ENCODE data around the gene NGEF. TPM values are rescaled to one million over a fixed set of nuclear protein-coding genes. Genes with fewer than 3 reads are reported as not detected.

The NGEF gene
- total RNA-seq, 1 donor from 2014 or later = 1.2 TPM

- no peak for DNase-seq (ENCODE audit: low spot score)
Measured at GRCh38 chr2:233044974-233045605, 32.0 kb upstream of the NGEF start.

DNA sequence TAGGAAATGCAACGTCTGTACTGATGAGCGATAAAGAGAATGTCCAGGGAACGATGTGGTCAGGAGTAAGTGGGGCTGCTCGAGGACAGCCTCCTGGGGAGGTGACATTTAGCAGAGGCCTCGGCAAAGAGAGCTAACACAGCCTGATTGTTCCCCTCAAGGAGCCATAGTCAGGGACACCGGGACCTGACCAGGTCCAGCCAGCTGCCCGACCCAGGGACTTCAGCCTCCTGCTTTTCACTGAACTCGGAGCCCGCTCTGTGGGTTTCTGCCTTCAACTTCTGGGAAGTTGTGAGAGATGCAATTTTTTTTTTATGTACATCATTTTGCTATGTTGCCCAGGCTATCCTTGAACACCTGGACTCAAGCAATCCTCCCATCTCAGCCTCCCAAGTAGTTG, 29.5 kb upstream of the NGEF start:
- no peak for DNase-seq (ENCODE audit: low spot score)

DNA sequence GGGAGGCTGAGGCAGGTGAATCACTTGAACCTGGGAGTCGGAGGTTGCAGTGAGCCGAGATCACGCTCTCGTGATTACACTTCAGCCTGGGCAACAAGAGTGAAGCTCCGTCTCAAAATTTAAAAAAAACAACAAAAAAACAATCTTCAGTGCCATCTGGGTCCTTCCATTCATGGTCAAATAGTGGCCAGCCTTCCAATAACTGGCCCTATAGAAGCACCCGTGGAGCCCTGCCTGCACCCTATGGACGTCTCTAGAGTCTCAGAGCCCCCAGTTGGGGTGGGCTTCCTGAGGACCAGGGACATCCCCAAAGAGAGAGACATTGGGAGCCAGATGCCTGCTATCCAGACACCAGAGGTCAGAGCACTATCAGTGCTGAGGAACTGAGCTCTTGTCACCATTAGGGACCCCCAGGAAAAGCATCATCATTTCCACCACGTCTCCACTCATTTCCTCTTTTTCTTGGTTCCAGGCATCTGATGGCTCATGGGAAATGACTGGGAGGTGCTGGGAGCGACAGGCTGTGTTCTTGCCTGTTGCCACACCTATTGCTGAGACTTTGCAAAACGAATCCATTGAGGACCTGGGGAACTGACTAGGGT, 28.8 kb upstream of the NGEF start:
- no peak for DNase-seq (ENCODE audit: low spot score)

- DNase-seq (ENCODE audit: low spot score) = no peak
Measured at GRCh38 chr2:233040571-233040970, 27.5 kb upstream of the NGEF start.

DNA sequence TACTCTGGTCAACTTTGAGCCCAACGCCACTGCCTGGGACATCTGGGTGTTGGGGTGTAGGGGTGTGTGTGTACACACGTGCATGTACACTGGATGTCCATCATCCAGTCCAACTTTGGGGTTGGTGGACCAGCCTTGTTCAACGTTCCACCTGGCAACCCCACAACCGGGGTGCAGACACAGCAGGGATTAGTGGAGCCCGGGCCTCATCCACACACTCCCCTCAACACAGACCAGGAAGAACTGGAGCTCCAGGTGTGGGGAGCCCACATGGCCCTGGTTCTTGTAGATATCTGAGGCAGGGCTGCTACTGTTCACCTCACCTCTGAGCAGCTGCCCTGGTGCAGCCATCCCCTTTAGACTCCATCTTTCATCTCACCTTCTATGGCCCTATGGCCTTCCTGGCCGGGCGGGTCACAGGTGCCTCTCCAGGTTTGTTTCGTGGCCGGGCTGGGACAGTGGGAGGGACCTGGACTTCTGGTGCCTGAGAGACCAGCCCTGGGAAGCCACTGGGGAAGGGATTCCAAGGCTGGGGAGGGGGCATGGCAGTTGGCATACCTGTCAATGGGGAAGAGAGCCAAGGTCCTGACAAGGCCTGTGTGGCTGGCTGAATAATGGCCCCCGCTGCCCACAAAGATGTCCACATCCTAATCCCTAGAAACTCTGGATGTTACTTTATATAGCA, 26.9 kb upstream of the NGEF start:
- DNase-seq (ENCODE audit: low spot score) = no peak

GRCh38 chr2:233039212-233039845, 26.3 kb upstream of the NGEF start:
- no peak for DNase-seq (ENCODE audit: low spot score)

DNA sequence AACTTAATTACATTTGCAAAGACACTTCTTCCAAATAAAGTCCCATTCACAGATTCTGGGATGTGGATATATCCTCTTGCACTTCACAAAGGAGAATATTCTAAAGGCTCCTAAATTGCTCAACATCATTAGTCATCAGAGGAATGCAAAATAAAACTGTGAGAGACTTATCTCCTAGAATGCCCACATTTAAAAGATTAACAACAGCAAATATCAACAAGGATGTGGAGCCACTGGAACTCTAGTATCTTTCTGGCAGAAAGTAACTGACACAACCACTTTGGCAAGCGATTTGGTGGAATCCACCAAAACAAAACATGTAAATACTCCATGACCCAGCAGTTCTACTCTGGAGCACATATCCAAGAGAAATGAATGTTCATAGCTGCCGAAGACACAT, 24.0 kb upstream of the NGEF start:
- DNase-seq (ENCODE audit: low spot score) = no peak

DNA sequence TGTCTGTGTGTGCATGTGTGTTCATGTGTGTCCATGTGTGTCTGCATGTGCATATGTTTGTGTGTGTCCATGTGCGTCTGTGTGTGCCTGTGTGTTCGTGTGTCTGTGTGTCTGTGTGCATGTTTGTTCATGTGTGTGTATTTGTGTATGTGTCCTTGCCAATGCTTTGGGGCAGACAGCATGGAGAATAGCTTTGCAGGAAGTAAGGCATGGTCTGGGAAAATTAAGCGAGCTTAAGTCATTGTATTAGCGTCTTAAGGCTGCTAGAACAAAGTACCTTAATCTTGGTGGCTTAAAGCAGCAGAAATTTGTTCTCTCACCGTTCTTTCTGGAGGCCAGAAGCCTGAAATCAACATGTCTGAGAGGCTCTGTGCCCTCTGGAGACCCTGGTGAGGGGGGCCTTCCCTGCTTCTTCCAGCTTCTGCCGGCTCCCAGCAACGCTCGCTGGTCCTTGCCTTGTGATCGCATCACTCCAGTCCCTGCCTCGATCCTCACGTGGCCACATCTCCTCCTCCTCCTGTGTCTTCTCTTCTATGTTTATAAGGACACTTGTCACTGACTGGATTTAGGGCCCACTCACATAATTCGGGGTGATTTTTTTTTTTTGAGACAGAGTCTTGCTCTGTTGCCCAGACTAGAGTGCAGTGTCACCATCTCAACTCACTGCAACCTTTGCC, 23.2 kb upstream of the NGEF start:
- no peak for DNase-seq (ENCODE audit: low spot score)

DNA sequence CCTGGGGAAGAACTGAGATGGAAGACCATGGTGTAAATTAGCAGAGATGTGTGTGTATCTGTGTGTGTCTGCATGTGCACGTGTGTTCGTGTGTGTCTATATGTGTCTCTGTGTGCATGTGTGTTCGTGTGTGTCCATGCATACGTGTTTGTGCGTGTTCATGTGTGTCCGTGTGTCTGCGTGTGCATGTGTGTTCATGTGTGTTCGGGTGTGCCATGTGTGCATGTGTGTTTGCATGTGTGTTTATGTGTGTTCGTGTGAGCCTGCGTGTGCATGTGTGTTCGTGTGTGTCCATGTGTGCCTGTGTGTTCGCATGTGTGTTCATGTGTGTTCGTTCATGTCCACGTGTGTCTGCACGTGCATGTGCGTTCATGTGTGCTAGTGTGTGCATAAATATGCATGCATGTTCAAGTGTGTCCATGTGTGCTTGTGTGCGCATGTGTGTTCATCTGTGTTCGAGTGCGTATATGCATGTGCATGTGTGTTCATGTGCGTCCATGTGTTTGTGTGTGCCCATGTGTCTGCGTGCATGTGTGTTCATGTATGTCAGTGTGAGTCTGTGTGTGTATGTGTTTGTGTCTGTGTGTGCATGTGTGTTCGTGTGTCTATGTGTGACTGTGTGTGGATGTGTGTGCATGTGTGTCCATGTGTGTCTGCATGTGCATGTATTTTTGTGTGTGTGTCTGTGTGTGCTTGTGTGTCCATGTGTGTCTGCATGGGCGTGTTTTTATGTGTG, 22.5 kb upstream of the NGEF start:
- no peak for DNase-seq (ENCODE audit: low spot score)

DNA sequence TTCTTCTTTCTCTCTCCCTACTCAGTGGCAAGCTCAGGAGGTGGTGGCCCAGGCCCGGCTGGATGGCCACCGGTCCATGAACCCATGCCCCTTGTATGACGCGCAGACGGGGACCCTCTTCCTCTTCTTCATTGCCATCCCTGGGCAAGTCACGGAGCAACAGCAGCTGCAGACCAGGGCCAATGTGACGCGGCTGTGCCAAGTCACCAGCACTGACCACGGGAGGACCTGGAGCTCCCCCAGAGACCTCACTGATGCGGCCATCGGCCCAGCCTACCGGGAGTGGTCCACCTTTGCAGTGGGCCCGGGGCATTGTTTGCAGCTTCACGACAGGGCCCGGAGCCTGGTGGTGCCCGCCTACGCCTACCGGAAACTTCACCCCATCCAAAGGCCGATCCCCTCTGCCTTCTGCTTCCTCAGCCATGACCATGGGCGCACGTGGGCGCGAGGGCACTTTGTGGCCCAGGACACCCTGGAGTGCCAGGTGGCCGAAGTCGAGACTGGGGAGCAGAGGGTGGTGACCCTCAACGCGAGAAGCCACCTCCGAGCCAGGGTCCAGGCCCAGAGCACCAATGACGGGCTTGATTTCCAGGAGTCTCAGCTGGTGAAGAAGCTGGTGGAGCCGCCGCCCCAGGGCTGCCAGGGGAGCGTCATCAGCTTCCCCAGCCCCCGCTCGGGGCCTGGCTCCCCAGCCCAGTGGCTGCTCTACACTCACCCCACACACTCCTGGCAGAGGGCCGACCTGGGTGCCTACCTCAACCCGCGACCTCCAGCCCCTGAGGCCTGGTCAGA, 21.2 kb upstream of the NGEF start:
- DNase-seq (ENCODE audit: low spot score) = no peak

DNA sequence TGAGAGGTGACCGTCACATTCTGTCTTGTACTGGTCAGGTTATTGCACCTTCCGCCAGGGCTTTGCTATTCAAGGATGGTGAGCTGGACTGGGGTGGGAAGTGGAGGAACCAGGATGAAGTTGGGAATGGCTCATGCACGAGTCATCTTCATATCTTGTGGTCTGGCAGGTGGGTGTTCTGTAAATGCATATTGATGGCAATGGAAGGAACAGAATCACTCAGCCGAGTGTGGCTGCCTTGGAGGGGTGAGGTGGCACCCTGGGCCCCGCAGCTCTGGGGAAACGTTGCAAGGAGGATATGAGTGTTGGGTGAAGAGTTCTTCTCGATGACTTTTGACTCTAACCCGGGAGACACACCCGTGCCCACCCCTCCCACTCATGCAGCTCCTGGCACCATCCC, 20.6 kb upstream of the NGEF start:
- no peak for DNase-seq (ENCODE audit: low spot score)

GRCh38 chr2:233032551-233033320, 19.7 kb upstream of the NGEF start, which contains the start of gene NEU2:
Gene NEU2, plus strand, starts transcription at chr2:233032672. Its CDS starts 0 bp downstream, at chr2:233032672.
- no peak for DNase-seq (ENCODE audit: low spot score)

GRCh38 chr2:233031556-233032500, 18.8 kb upstream of the NGEF start:
- DNase-seq (ENCODE audit: low spot score) = no peak

GRCh38 chr2:233029321-233029720, 16.3 kb upstream of the NGEF start:
- DNase-seq (ENCODE audit: low spot score) = no peak

- DNase-seq (ENCODE audit: low spot score) = no peak
Measured at GRCh38 chr2:233026198-233026813, 13.2 kb upstream of the NGEF start.

- DNase-seq (ENCODE audit: low spot score) = no peak
Measured at GRCh38 chr2:233025706-233026105, 12.7 kb upstream of the NGEF start.

GRCh38 chr2:233023761-233024410, 10.8 kb upstream of the NGEF start:
- no peak for DNase-seq (ENCODE audit: low spot score)
